ENCODE data around the gene GIGYF1. TPM values are rescaled to one million over a fixed set of nuclear protein-coding genes. Genes with fewer than 3 reads are reported as not detected.

The GIGYF1 gene
- total and polyA plus RNA-seq, 2 of the 13 experiments (the other 11 are each of a cell fraction or from before 2014, with no cell fraction given): 7.6 to 16.1 TPM

DNA sequence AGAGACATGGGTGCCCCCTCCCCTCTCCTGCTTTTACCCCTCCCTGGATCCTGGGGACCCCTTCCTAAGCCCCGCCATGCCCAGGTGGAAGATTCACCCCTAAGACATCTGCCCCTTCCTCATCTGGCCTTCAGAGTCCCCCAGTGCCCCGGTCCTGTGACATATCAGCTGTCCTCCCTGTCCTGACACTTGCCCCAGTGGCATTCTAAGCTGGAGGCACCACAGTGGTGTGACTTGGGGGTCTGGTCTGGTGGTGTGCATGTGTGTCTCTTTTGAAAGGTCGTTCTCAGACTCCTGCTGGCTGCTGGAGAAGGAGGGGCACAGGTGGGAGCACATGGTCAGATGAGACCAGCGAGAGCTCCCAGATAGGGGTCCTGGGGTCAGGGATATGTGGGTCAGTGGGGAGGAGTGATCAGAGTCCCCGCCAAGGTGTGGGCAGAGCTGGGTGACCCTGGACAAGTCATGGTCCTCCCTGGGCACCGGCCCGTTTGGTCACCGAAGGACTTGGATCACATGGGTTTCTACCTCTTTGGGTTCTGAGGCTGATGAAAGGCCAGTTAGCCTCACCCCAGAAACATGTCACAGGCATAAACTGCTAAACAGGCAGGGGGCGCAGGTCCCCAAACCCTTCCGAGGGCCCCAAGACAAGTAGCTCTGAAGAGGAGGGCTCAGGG, 52.1 kb downstream of the GIGYF1 start (continued):
- no peak for TF ChIP-seq ZNF570 (CRISPR knock-in tag; IDR thresholded peaks at IDR 0.05; ENCODE audit: borderline replicate concordance)
- TF ChIP-seq, protein P1, sequence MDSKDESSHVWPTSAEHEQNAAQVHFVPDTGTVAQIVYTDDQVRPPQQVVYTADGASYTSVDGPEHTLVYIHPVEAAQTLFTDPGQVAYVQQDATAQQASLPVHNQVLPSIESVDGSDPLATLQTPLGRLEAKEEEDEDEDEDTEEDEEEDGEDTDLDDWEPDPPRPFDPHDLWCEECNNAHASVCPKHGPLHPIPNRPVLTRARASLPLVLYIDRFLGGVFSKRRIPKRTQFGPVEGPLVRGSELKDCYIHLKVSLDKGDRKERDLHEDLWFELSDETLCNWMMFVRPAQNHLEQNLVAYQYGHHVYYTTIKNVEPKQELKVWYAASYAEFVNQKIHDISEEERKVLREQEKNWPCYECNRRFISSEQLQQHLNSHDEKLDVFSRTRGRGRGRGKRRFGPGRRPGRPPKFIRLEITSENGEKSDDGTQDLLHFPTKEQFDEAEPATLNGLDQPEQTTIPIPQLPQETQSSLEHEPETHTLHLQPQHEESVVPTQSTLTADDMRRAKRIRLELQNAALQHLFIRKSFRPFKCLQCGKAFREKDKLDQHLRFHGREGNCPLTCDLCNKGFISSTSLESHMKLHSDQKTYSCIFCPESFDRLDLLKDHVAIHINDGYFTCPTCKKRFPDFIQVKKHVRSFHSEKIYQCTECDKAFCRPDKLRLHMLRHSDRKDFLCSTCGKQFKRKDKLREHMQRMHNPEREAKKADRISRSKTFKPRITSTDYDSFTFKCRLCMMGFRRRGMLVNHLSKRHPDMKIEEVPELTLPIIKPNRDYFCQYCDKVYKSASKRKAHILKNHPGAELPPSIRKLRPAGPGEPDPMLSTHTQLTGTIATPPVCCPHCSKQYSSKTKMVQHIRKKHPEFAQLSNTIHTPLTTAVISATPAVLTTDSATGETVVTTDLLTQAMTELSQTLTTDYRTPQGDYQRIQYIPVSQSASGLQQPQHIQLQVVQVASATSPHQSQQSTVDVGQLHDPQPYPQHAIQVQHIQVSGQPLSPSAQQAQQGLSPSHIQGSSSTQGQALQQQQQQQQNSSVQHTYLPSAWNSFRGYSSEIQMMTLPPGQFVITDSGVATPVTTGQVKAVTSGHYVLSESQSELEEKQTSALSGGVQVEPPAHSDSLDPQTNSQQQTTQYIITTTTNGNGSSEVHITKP (CRISPR knock-in tag; IDR thresholded peaks at IDR 0.05; ENCODE audit: low read depth): no peak; the same call in 1 of the 2 replicates
- TF ChIP-seq ZNF350 (CRISPR knock-in tag; IDR thresholded peaks at IDR 0.05; ENCODE audit: borderline replicate concordance, low read depth): no peak
- TF ChIP-seq, protein P2, sequence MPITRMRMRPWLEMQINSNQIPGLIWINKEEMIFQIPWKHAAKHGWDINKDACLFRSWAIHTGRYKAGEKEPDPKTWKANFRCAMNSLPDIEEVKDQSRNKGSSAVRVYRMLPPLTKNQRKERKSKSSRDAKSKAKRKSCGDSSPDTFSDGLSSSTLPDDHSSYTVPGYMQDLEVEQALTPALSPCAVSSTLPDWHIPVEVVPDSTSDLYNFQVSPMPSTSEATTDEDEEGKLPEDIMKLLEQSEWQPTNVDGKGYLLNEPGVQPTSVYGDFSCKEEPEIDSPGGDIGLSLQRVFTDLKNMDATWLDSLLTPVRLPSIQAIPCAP (CRISPR knock-in tag; IDR thresholded peaks at IDR 0.05; ENCODE audit: low read depth): no peak
- peak; percentile 4 for TF ChIP-seq ZEB1 (IDR thresholded peaks at IDR 0.05; ENCODE audit: insufficient replicate concordance, low read depth)
- TF ChIP-seq, protein P3, sequence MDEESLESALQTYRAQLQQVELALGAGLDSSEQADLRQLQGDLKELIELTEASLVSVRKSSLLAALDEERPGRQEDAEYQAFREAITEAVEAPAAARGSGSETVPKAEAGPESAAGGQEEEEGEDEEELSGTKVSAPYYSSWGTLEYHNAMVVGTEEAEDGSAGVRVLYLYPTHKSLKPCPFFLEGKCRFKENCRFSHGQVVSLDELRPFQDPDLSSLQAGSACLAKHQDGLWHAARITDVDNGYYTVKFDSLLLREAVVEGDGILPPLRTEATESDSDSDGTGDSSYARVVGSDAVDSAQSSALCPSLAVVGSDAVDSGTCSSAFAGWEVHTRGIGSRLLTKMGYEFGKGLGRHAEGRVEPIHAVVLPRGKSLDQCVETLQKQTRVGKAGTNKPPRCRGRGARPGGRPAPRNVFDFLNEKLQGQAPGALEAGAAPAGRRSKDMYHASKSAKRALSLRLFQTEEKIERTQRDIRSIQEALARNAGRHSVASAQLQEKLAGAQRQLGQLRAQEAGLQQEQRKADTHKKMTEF (CRISPR knock-in tag; IDR thresholded peaks at IDR 0.05): 0 out of 2 replicates have a peak, but pooled peaks have one; percentile 28
- no peak for TF ChIP-seq IRF2 (CRISPR knock-in tag; IDR thresholded peaks at IDR 0.05)
- no peak for TF ChIP-seq SUZ12 (IDR thresholded peaks at IDR 0.05; ENCODE audit: low read depth, low read length)
- TF ChIP-seq, protein P4, sequence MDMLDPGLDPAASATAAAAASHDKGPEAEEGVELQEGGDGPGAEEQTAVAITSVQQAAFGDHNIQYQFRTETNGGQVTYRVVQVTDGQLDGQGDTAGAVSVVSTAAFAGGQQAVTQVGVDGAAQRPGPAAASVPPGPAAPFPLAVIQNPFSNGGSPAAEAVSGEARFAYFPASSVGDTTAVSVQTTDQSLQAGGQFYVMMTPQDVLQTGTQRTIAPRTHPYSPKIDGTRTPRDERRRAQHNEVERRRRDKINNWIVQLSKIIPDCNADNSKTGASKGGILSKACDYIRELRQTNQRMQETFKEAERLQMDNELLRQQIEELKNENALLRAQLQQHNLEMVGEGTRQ (IDR thresholded peaks at IDR 0.05; ENCODE audit: low read depth, low read length): no peak
- TF ChIP-seq, protein P4 (CRISPR knock-in tag; IDR thresholded peaks at IDR 0.05; ENCODE audit: borderline replicate concordance): peak; percentile 7; the same call in 1 of the 2 replicates
- 0 out of 2 replicates have a peak, but pooled peaks have one; percentile 36 for TF ChIP-seq CHD4 (IDR thresholded peaks at IDR 0.05; ENCODE audit: borderline replicate concordance, low read length)
- no peak for TF ChIP-seq ZBTB7A (CRISPR knock-in tag; IDR thresholded peaks at IDR 0.05)
- TF ChIP-seq SYNCRIP (IDR thresholded peaks at IDR 0.05; ENCODE audit: insufficient read depth, low read depth, low read length): no peak
- no peak for TF ChIP-seq DNMT3B (CRISPR knock-in tag; conservative IDR thresholded peaks at IDR 0.05)
- TF ChIP-seq ZNF451 (CRISPR knock-in tag; IDR thresholded peaks at IDR 0.05): no peak
- TF ChIP-seq, protein P5, sequence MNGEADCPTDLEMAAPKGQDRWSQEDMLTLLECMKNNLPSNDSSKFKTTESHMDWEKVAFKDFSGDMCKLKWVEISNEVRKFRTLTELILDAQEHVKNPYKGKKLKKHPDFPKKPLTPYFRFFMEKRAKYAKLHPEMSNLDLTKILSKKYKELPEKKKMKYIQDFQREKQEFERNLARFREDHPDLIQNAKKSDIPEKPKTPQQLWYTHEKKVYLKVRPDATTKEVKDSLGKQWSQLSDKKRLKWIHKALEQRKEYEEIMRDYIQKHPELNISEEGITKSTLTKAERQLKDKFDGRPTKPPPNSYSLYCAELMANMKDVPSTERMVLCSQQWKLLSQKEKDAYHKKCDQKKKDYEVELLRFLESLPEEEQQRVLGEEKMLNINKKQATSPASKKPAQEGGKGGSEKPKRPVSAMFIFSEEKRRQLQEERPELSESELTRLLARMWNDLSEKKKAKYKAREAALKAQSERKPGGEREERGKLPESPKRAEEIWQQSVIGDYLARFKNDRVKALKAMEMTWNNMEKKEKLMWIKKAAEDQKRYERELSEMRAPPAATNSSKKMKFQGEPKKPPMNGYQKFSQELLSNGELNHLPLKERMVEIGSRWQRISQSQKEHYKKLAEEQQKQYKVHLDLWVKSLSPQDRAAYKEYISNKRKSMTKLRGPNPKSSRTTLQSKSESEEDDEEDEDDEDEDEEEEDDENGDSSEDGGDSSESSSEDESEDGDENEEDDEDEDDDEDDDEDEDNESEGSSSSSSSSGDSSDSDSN (CRISPR knock-in tag; IDR thresholded peaks at IDR 0.05): no peak; the same call in 1 of the 2 replicates
- TF ChIP-seq ASH2L (IDR thresholded peaks at IDR 0.05; ENCODE audit: insufficient read length, low read depth, low read length): peak; percentile 21

All from HepG2 (cell line).